Transverse colon (tissue), 4 donors: Measurements from ENCODE around the gene KDM6B.

Source experiments
- CTCF ChIP-seq, 5 experiments: fragments of 200-600 bp in 3 of 5; fragments of 450-650 bp in 2 of 5; sonication (generic) in 3 of 5; IDR thresholded peaks; 1 replicate in 2 of 5; 2 replicates in 3 of 5; pipeline ENCODE4 v1.5.1; 2016 to 2017; ENCODE audit warnings: antibody characterized with exemption in 5 of 5, inconsistent platforms in 3 of 5, mild to moderate bottlenecking in 2 of 5, moderate library complexity in 1 of 5
- EP300 ChIP-seq: sonication (generic); formaldehyde crosslinking; IDR thresholded peaks from one replicate; pipeline ENCODE4 v1.6.1; 2017; ENCODE audit warnings: antibody characterized with exemption, low read depth
- POLR2A ChIP-seq: fragments of 450-650 bp; IDR thresholded peaks from one replicate; pipeline ENCODE4 v1.6.1; 2016; ENCODE audit warnings: antibody characterized with exemption, mild to moderate bottlenecking, moderate library complexity
- POLR2AphosphoS5 ChIP-seq, 3 donors: sonication (generic); formaldehyde crosslinking; IDR thresholded peaks; one replicate each; pipeline ENCODE4 v1.6.1; 2016; ENCODE audit warnings: antibody characterized with exemption in 3 of 3

- no peak for TF ChIP-seq POLR2A
- no peak for TF ChIP-seq EP300
- TF ChIP-seq POLR2AphosphoS5 (IDR thresholded peaks at IDR 0.05): no peak
- no peak for TF ChIP-seq CTCF (IDR thresholded peaks at IDR 0.05)
Measured at GRCh38 chr17:7838090-7839075, 4.4 kb downstream of the KDM6B start.
